ENCODE measurements around the gene WDFY2. TPM values are rescaled to one million over a fixed set of nuclear protein-coding genes. Genes with fewer than 3 reads are reported as not detected.
A peak's percentile ranks its signal among the peaks of the same experiment; 100 is the strongest.

The WDFY2 gene
- total RNA-seq, 1 donor from 2014 or later = 20.8 TPM

DNA sequence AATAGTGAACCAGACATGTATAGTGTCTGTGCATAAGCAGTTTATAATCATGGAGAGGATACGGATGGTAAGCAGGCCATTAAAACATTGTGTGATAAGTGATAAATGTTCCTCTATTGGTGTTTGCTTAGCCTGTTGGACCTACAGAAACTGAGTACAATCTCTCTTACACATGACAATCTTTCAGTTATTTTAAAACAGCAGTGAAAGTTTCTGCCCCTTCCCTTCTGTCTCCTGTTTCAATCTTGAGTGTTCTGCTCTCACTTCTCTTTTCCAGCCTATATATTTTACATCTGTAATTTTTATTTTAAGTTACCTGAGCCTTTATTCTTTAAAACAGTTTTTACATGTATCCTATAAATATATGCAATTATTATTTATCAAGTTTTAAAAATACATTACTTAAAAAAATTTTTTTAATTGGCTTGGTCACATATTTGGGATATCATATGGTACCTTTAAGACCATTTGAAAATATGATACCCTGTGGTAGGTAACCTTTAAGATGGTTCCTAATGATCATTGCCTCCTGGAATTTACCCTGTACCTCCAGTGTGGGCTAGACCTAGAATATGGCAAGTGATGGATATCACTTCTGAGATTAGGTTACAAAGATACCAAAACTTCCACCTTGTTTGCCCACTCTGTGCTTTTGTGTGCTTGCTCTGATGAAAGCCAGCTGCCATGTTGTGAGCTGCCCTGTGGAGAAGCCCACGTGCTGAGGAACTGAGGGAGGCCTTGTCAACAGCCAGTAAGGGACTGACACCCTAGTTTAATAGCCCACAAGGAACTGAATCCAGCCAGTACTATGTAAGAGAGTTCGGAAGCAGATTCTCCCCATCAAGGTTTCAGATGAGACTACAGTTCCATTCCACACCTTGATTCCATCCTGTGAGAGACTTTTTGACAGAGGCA is 120.4 kb downstream of the WDFY2 start:
- Mint-ChIP-seq H3K36me3 (ENCODE audit: low read depth) (peaks cover 18% of the 10 kb centered on the region), H3K27ac (peak overlapping the region; percentile 43), H3K4me3 (no peak overlapping the region), H3K27me3 (no peaks in the 10 kb centered on the region), H3K9me3 (no peaks in the 10 kb centered on the region), H3K4me1 (peaks cover 35% of the 10 kb centered on the region)
- peak; percentile 28 for ATAC-seq (ENCODE audit: low read depth)
- ChIA-PET POLR2A (no interaction called here), CTCF (no interaction called here)
- DNase-seq = no peak
- intact Hi-C loops (cut with micrococcal nuclease) = no loop called here
- TF ChIP-seq, protein P1, sequence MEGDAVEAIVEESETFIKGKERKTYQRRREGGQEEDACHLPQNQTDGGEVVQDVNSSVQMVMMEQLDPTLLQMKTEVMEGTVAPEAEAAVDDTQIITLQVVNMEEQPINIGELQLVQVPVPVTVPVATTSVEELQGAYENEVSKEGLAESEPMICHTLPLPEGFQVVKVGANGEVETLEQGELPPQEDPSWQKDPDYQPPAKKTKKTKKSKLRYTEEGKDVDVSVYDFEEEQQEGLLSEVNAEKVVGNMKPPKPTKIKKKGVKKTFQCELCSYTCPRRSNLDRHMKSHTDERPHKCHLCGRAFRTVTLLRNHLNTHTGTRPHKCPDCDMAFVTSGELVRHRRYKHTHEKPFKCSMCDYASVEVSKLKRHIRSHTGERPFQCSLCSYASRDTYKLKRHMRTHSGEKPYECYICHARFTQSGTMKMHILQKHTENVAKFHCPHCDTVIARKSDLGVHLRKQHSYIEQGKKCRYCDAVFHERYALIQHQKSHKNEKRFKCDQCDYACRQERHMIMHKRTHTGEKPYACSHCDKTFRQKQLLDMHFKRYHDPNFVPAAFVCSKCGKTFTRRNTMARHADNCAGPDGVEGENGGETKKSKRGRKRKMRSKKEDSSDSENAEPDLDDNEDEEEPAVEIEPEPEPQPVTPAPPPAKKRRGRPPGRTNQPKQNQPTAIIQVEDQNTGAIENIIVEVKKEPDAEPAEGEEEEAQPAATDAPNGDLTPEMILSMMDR (IDR thresholded peaks at IDR 0.05) = no peak

DNA sequence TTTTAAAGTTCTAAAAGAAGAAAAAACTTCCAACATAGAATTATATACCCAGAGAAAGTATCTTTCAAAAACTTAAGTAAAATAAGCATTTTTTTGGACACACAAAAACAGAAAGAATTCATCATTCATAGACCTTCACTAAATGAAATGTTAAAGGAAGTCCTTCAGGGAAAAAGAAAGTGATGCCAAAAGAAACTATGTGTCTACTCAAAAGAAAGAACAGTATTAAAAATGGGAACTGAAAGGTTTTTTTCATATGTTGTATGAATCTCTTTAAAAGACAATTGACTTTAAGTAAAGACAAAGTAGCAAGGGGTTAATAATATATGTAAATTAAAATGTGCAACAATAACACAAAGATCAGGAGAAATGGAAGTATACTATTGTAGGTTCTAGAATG is 123.2 kb downstream of the WDFY2 start:
- Mint-ChIP-seq H3K4me1 (peaks cover 34% of the 10 kb centered on the region), H3K27ac (no peak overlapping the region), H3K27me3 (no peaks in the 10 kb centered on the region), H3K4me3 (no peak overlapping the region), H3K9me3 (no peaks in the 10 kb centered on the region), H3K36me3 (ENCODE audit: low read depth) (peaks cover 18% of the 10 kb centered on the region)
- CTCF ChIA-PET = no interaction called here
- no peak for ATAC-seq (ENCODE audit: low read depth)
- DNase-seq = no peak
- TF ChIP-seq, protein P1 (IDR thresholded peaks at IDR 0.05) = no peak
- intact Hi-C loops (cut with micrococcal nuclease) = no loop called here
- POLR2A ChIA-PET = no interaction called here

DNA sequence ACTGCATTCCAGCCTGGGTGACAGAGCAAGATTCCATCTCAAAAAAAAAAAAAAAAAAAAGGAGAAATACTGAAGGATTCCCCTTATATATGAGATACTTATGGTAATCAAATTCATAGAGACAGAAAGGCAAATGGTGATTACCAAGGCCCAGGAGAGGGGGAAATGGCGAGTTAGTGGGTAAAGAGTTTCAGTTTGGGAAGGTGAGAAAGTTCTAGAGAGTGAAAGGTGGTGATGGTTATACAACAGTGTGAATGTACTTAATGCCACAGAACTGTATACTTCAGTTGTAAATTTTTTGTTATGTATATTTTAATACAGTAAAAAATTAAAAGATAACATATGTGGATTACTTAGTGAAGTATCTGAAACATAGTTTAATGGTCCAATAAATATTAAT is 129.5 kb downstream of the WDFY2 start:
- H3K36me3 Mint-ChIP-seq (ENCODE audit: low read depth) = peaks cover 8% of the 10 kb centered on the region
- DNase-seq (no peak), ATAC-seq (ENCODE audit: low read depth) (no peak)
- no peak overlapping the region for H3K27ac Mint-ChIP-seq
- H3K4me1 Mint-ChIP-seq = no peaks in the 10 kb centered on the region
- H3K4me3 Mint-ChIP-seq = no peak overlapping the region
- intact Hi-C loops (cut with micrococcal nuclease) = no loop called here
- ChIA-PET CTCF (no interaction called here), POLR2A (no interaction called here)
- TF ChIP-seq, protein P1 (IDR thresholded peaks at IDR 0.05) = no peak
- no peaks in the 10 kb centered on the region for H3K9me3 Mint-ChIP-seq
- H3K27me3 Mint-ChIP-seq = no peaks in the 10 kb centered on the region

DNA sequence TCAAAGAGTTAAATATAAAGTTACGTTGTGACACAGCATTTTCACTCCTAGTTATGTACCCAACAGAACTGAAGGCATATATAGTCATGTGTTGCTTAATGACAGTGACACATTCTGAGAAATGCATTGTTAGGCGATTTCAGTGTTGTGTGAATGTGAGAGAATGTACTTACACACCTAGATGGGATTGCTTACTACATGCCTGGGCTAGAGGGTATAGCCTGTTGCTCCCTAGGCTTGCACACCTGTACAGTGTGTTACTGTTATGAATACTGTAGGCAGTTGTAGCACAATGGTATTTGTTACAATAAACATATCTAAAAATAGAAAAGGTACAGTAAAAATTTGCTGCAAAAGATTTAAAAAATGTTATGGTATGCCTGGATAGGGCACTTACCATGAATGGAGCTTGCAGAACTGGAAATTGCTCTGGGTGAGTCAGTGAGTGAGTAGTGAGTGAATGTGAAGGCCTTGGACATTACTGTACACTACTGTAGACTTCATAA is 130.5 kb downstream of the WDFY2 start:
- no peak for DNase-seq
- TF ChIP-seq, protein P1 (IDR thresholded peaks at IDR 0.05) = no peak
- intact Hi-C loops (cut with micrococcal nuclease) = no loop called here
- POLR2A ChIA-PET = no interaction called here
- H3K9me3 Mint-ChIP-seq = no peaks in the 10 kb centered on the region
- no peaks in the 10 kb centered on the region for H3K27me3 Mint-ChIP-seq
- no peak overlapping the region for H3K4me3 Mint-ChIP-seq
- no peaks in the 10 kb centered on the region for H3K4me1 Mint-ChIP-seq
- no peak for ATAC-seq (ENCODE audit: low read depth)
- CTCF ChIA-PET = no interaction called here
- no peak overlapping the region for H3K27ac Mint-ChIP-seq
- peaks cover 14% of the 10 kb centered on the region for H3K36me3 Mint-ChIP-seq (ENCODE audit: low read depth)

DNA sequence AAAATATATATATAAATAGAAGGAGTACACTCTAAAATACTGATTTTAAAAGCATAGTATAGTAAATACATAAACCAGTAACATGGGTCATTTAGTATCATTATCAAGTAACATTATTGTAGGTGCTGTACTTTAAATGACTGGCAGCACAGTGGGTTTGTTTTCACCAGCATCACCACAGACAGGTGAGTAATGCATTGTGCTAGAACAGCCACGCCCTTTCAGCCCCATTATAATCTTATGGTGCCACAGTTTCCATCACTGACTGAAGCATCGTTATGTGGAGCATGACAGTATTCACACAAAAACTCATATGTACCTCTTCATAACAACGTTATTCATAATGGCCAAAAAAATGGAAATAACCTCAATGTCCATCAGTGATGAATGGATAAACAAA is 131.4 kb downstream of the WDFY2 start:
- TF ChIP-seq, protein P1 (IDR thresholded peaks at IDR 0.05) = no peak
- CTCF ChIA-PET = no interaction called here
- intact Hi-C loops (cut with micrococcal nuclease) = no loop called here
- H3K27me3 Mint-ChIP-seq = no peaks in the 10 kb centered on the region
- no peak for DNase-seq
- POLR2A ChIA-PET = no interaction called here
- H3K9me3 Mint-ChIP-seq = no peaks in the 10 kb centered on the region
- no peak overlapping the region for H3K4me3 Mint-ChIP-seq
- no peak for ATAC-seq (ENCODE audit: low read depth)
- H3K36me3 Mint-ChIP-seq (ENCODE audit: low read depth) = peaks cover 14% of the 10 kb centered on the region
- H3K4me1 Mint-ChIP-seq = peaks cover 1% of the 10 kb centered on the region
- H3K27ac Mint-ChIP-seq = no peak overlapping the region

Data from activated B cell treated with CpG ODN at 0.5 μM for 24 hours (primary cell).